Effector memory CD8-positive, alpha-beta T cell (primary cell): ENCODE data around the gene PSPH.
"Not testable (repeated sequence)": the region's sequence is repeated elsewhere in the genome, so short reads cannot be mapped to it uniquely, and the experiment has no call there.

Source experiments
- ATAC-seq: fragments of 150-1000 bp; cut with Tn5 transposase; replicated peaks from 2 replicates; pipeline ENCODE4 v1.10.0; 2021; ENCODE audit warnings: mild to moderate bottlenecking, moderate library complexity
- DNase-seq, 3 experiments: peaks; one replicate each; pipeline ENCODE4 v3.0.0; 2021
- H3K27ac Mint-ChIP-seq, 2 donors: one replicate each; pipeline ENCODE4 v1.8.0; 2022; ENCODE audit warnings: mild to moderate bottlenecking in 2 of 2, mixed read lengths in 2 of 2, moderate library complexity in 2 of 2
- H3K27me3 Mint-ChIP-seq, 2 donors: one replicate each; pipeline ENCODE4 v1.8.0; 2022; ENCODE audit warnings: mixed read lengths in 2 of 2
- H3K36me3 Mint-ChIP-seq: one replicate; pipeline ENCODE4 v1.8.0; 2022; ENCODE audit warnings: mild to moderate bottlenecking, moderate library complexity, mixed read lengths; ENCODE audit not compliant: insufficient read depth
- H3K4me1 Mint-ChIP-seq, 2 donors: one replicate each; pipeline ENCODE4 v1.8.0; 2022; ENCODE audit warnings: low read depth in 2 of 2, mixed read lengths in 2 of 2
- H3K4me3 Mint-ChIP-seq, 2 donors: one replicate each; pipeline ENCODE4 v1.8.0; 2022; ENCODE audit warnings: mild to moderate bottlenecking in 2 of 2, mixed read lengths in 2 of 2, moderate library complexity in 2 of 2
- H3K9me3 Mint-ChIP-seq, 2 donors: one replicate each; pipeline ENCODE4 v1.8.0; 2022; ENCODE audit warnings: mixed read lengths in 2 of 2

The PSPH gene

GRCh38 chr7:56047446-56048116 is 3.7 kb downstream of the PSPH start:
- Mint-ChIP-seq H3K4me1 (peaks cover 7 to 18% of the 10 kb centered on the region in 2 donors), H3K36me3 (peaks cover 10% of the 10 kb centered on the region)
- H3K27me3 Mint-ChIP-seq, H3K27ac Mint-ChIP-seq, H3K4me3 Mint-ChIP-seq, H3K9me3 Mint-ChIP-seq, ATAC-seq, DNase-seq: not testable (repeated sequence)

GRCh38 chr7:56046721-56047445 is 4.4 kb downstream of the PSPH start:
- ATAC-seq (no peak), DNase-seq (no peak)
- Mint-ChIP-seq H3K4me1 (peaks cover 7 to 13% of the 10 kb centered on the region in 2 donors), H3K9me3 (no peaks in the 10 kb centered on the region), H3K4me3 (no peak overlapping the region), H3K36me3 (peaks cover 10% of the 10 kb centered on the region), H3K27ac (no peak overlapping the region), H3K27me3 (no peaks in the 10 kb centered on the region)

GRCh38 chr7:56045758-56046157 is 5.5 kb downstream of the PSPH start:
- not testable (repeated sequence) for H3K27me3 Mint-ChIP-seq, H3K36me3 Mint-ChIP-seq, H3K27ac Mint-ChIP-seq, H3K4me1 Mint-ChIP-seq, H3K4me3 Mint-ChIP-seq, DNase-seq, H3K9me3 Mint-ChIP-seq, ATAC-seq

GRCh38 chr7:56040730-56041129 is 10.5 kb downstream of the PSPH start:
- Mint-ChIP-seq H3K36me3 (no peaks in the 10 kb centered on the region), H3K9me3 (no peaks in the 10 kb centered on the region), H3K4me3 (no peak overlapping the region), H3K27me3 (no peaks in the 10 kb centered on the region), H3K4me1 (no peaks in the 10 kb centered on the region), H3K27ac (no peak overlapping the region)
- ATAC-seq = no peak
- DNase-seq = no peak

GRCh38 chr7:56033671-56034432 is 17.4 kb downstream of the PSPH start:
- Mint-ChIP-seq H3K27ac (peak overlapping the region; percentile 3 to 51), H3K9me3 (no peaks in the 10 kb centered on the region), H3K27me3 (no peaks in the 10 kb centered on the region), H3K4me3 (peak overlapping the region; percentile 78 to 85), H3K4me1 (peaks cover 5 to 8% of the 10 kb centered on the region in 2 donors), H3K36me3 (peaks cover 12% of the 10 kb centered on the region)
- ATAC-seq (peak; percentile 90), DNase-seq (peak; percentile 48 to 57 (median 50))

- ATAC-seq, H3K27me3 Mint-ChIP-seq, DNase-seq, H3K9me3 Mint-ChIP-seq, H3K27ac Mint-ChIP-seq, H3K4me1 Mint-ChIP-seq: not testable (repeated sequence)
- Mint-ChIP-seq H3K36me3 (peaks cover 12% of the 10 kb centered on the region), H3K4me3 (peak overlapping the region; percentile 12 to 85)
Measured at GRCh38 chr7:56032578-56032977, 18.7 kb downstream of the PSPH start.

GRCh38 chr7:56031556-56031955 is 19.7 kb downstream of the PSPH start:
- not testable (repeated sequence) for H3K9me3 Mint-ChIP-seq, H3K4me3 Mint-ChIP-seq

GRCh38 chr7:56030340-56030739 is 20.9 kb downstream of the PSPH start:
- Mint-ChIP-seq H3K4me3 (no peak overlapping the region), H3K9me3 (no peaks in the 10 kb centered on the region), H3K27me3 (no peaks in the 10 kb centered on the region), H3K36me3 (peaks cover 12% of the 10 kb centered on the region), H3K27ac (no peak overlapping the region), H3K4me1 (peaks cover 5% of the 10 kb centered on the region in 2 donors)
- DNase-seq = no peak
- no peak for ATAC-seq

More at GRCh38 chr7:56031556-56031955, 19.7 kb downstream of the PSPH start:
- DNase-seq, ATAC-seq, H3K27me3 Mint-ChIP-seq, H3K27ac Mint-ChIP-seq, H3K4me1 Mint-ChIP-seq: not testable (repeated sequence)
- H3K36me3 Mint-ChIP-seq = peaks cover 12% of the 10 kb centered on the region

GRCh38 chr7:56028942-56029630 is 22.2 kb downstream of the PSPH start:
- no peak for DNase-seq
- H3K27me3 Mint-ChIP-seq = no peaks in the 10 kb centered on the region

GRCh38 chr7:56026538-56026937 is 24.7 kb downstream of the PSPH start:
- Mint-ChIP-seq H3K4me3 (no peak overlapping the region), H3K4me1 (no peaks in the 10 kb centered on the region), H3K9me3 (no peaks in the 10 kb centered on the region), H3K27ac (no peak overlapping the region), H3K36me3 (peaks cover 2% of the 10 kb centered on the region), H3K27me3 (no peaks in the 10 kb centered on the region)
- ATAC-seq = no peak
- DNase-seq = no peak

More at GRCh38 chr7:56028942-56029630, 22.2 kb downstream of the PSPH start:
- H3K27ac Mint-ChIP-seq = peak overlapping the region in 1 of 2 donors; percentile 5
- H3K9me3 Mint-ChIP-seq = no peaks in the 10 kb centered on the region
- H3K4me1 Mint-ChIP-seq = peaks cover 5% of the 10 kb centered on the region in 2 donors
- H3K4me3 Mint-ChIP-seq = no peak overlapping the region
- no peak for ATAC-seq
- H3K36me3 Mint-ChIP-seq = peaks cover 11% of the 10 kb centered on the region

- ATAC-seq (no peak), DNase-seq (no peak)
- H3K27ac Mint-ChIP-seq = no peak overlapping the region
- H3K4me3 Mint-ChIP-seq = no peak overlapping the region
- no peaks in the 10 kb centered on the region for H3K9me3 Mint-ChIP-seq
- no peaks in the 10 kb centered on the region for H3K27me3 Mint-ChIP-seq
- peaks cover 10% of the 10 kb centered on the region for H3K36me3 Mint-ChIP-seq
- H3K4me1 Mint-ChIP-seq = no peaks in the 10 kb centered on the region
Measured at GRCh38 chr7:56023500-56023899, 27.7 kb downstream of the PSPH start.

- H3K27me3 Mint-ChIP-seq = no peaks in the 10 kb centered on the region
- H3K4me1 Mint-ChIP-seq = no peaks in the 10 kb centered on the region
- no peaks in the 10 kb centered on the region for H3K9me3 Mint-ChIP-seq
- ATAC-seq (no peak), DNase-seq (no peak)
- peaks cover 10% of the 10 kb centered on the region for H3K36me3 Mint-ChIP-seq
- H3K4me3 Mint-ChIP-seq = no peak overlapping the region
- no peak overlapping the region for H3K27ac Mint-ChIP-seq
Measured at GRCh38 chr7:56019501-56019900, 31.7 kb downstream of the PSPH start.

- H3K4me3 Mint-ChIP-seq, H3K27ac Mint-ChIP-seq, DNase-seq, H3K4me1 Mint-ChIP-seq, ATAC-seq, H3K36me3 Mint-ChIP-seq, H3K9me3 Mint-ChIP-seq, H3K27me3 Mint-ChIP-seq: not testable (repeated sequence)
Measured at GRCh38 chr7:56017015-56017414, 34.2 kb downstream of the PSPH start.
